Breast epithelium (tissue), 3 donors: ENCODE data around the gene CFTR.

Experiments used
- CTCF ChIP-seq, 3 donors: fragments of 450-650 bp; IDR thresholded peaks; one replicate each; pipeline ENCODE4 v1.5.1; 2016 to 2017; ENCODE audit warnings: antibody characterized with exemption in 3 of 3, mild to moderate bottlenecking in 3 of 3, moderate library complexity in 3 of 3
- POLR2A ChIP-seq: fragments of 450-650 bp; IDR thresholded peaks from one replicate; pipeline ENCODE4 v1.6.1; 2016; ENCODE audit warnings: antibody characterized with exemption, mild to moderate bottlenecking, moderate library complexity
- POLR2AphosphoS5 ChIP-seq, 3 donors: sonication (generic); formaldehyde crosslinking; IDR thresholded peaks; one replicate each; pipeline ENCODE4 v1.6.1; 2017; ENCODE audit warnings: antibody characterized with exemption in 3 of 3

GRCh38 chr7:117705630-117706029 is 225.8 kb downstream of the CFTR start:
- TF ChIP-seq POLR2A: no peak
- no peak for TF ChIP-seq CTCF (IDR thresholded peaks at IDR 0.05)
- TF ChIP-seq POLR2AphosphoS5 (IDR thresholded peaks at IDR 0.05): no peak
